GM21381 (cell line): Measurements from ENCODE around the gene PRRG3.

Experiments
- ATAC-seq: cut with Tn5 transposase; IDR thresholded peaks from one replicate; pipeline ENCODE4 v1.9.1; 2021; ENCODE audit warnings: mild to moderate bottlenecking, moderate library complexity; ENCODE audit not compliant: unreplicated experiment

PRRG3 gene

DNA sequence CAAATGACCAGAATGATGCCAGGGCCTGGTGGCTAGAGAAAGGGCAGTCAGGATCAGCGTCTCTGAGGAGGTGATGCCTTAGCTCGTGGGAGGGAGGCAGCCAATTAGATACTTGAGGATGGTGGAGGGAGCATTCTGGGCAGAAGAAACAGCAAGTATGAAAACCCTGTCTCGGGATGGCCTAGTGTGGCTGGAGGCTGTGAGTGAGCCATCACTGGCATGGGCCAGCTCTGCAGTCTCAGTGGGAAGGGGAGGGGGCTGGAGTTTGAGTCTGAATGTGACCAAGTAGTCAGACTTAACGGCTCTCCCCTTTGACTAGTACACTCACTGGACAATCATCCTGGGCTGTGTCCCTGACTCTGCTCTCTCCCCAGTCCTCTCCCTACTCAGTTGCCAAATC lies 46.3 kb downstream of the PRRG3 start:
- ATAC-seq = no peak

- ATAC-seq = no peak
Observed at GRCh38 chrX:151742311-151742710, 47.1 kb downstream of the PRRG3 start.

DNA sequence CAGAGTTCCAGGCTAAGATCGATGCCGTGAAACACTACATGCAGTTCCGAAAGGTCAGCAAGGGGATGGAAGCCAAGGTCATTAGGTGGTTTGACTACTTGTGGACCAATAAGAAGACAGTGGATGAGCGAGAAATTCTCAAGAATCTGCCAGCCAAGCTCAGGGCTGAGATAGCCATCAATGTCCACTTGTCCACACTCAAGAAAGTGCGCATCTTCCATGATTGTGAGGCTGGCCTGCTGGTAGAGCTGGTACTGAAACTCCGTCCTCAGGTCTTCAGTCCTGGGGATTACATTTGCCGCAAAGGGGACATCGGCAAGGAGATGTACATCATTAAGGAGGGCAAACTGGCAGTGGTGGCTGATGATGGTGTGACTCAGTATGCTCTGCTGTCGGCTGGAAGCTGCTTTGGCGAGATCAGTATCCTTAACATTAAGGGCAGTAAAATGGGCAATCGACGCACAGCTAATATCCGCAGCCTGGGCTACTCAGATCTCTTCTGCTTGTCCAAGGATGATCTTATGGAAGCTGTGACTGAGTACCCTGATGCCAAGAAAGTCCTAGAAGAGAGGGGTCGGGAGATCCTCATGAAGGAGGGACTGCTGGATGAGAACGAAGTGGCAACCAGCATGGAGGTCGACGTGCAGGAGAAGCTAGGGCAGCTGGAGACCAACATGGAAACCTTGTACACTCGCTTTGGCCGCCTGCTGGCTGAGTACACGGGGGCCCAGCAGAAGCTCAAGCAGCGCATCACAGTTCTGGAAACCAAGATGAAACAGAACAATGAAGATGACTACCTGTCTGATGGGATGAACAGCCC lies 48.6 kb downstream of the PRRG3 start:
- no peak for ATAC-seq

- no peak for ATAC-seq
Observed at GRCh38 chrX:151745651-151746050, 50.4 kb downstream of the PRRG3 start.

DNA sequence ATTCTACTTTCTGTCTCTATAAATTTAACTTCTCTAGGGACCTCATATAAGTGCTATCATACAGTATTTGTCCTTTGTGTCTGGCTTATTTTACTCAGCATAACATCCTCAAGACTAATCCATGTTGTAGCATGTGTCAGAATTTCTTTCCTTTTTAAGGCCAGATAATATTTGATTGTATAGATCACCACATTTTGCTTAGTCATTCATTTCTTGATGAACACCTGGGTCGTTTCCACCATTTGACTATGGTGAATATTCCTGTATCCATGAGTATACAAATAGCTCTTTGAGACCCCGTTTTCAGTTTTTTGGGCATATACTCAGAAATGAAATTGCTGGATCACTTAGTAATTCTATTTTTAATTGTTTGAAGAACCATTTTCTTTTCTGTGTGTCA lies 51.2 kb downstream of the PRRG3 start:
- ATAC-seq = no peak

GRCh38 chrX:151750511-151750910 lies 55.3 kb downstream of the PRRG3 start:
- ATAC-seq = no peak

DNA sequence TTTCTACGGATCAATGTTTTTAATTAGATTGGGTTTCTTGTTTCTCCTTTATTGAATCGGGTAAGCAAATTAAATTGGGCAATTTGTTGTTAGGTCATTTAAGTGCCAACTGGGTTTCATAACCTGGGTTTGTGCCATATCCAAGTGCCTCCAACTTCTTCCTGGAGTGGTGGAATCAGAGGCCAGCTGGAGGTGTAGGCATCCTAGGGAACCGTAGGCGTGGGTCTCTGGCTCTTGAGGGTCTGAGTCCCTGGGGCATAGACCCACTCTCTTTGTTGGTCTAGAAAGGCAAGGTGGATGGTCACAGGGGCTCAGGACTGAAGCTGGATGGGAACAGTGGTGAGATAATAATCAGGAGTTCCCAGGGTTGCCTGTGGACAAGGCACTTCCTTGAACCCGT lies 57.6 kb downstream of the PRRG3 start:
- no peak for ATAC-seq

DNA sequence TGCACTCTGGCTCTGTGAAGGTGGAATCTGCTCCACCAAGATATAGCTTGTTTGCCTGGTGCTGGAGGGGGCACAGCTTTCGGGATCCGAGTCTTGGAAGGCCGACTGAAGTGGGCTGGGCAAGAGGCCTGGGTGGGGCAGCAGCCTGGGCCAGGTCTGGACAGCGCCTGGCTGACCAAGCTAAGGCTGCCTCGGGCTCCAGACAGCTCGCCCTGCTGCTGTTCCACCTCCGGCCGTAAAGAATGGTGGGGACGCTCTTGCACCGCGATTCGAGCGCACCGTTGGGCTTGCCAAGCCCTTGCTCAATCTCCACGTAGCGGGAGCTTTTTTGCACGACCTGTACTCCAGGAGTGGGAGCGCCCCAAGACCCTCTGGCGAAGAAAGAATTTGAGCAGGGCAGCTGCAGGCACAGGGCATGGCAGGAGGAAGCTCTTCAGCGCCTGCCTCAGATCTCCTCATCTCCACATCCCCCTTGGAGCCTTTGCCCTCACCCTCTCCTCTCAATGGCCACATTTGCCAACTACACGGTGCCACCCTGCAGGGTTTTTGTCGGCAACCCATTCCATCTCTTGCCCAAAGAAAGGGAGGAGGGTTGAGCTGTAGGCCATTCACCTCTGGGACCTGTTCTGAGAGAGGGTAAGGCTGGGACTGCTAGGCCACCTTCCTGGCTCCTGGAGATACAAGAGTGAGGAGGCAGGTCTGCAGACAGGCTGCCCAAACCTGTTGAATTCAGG lies 58.2 kb downstream of the PRRG3 start:
- ATAC-seq = no peak

GRCh38 chrX:151754047-151754429 lies 58.8 kb downstream of the PRRG3 start:
- no peak for ATAC-seq

GRCh38 chrX:151754641-151755215 lies 59.5 kb downstream of the PRRG3 start:
- no peak for ATAC-seq
